HepG2 (cell line): ENCODE measurements around the gene ARHGEF12. TPM values are rescaled to one million over a fixed set of nuclear protein-coding genes. Genes with fewer than 3 reads are reported as not detected.

Experiments used
- ATAC-seq: fragments of 200-7000 bp; cut with Tn5 transposase; 3 replicates; pipeline ENCODE4 v1.9.1; 2020; ENCODE audit warnings: mild to moderate bottlenecking, moderate library complexity
- BruUV-seq: library from RNA; stranded (reverse); fragments of 400-500 nt; replicated peaks from 2 replicates; lab custom pipeline; 2021; lab: Mats Ljungman, UMichigan
- CTCF ChIA-PET: fragments of 300-600 bp; formaldehyde crosslinking; extraction: SDS; loops from one replicate; lab custom pipeline; 2021; ENCODE audit warnings: low total read pairs, inconsistent platforms, low intra/inter-chr PET ratio; lab: Yijun Ruan, JAX
- POLR2A ChIA-PET: fragments of 350-600 bp; sonication (Branson Sonifier 250); formaldehyde crosslinking; loops from one replicate; lab custom pipeline; 2020; ENCODE audit warnings: antibody characterized with exemption, inconsistent platforms; lab: Yijun Ruan, JAX
- DNase-seq: peaks from one replicate; pipeline ENCODE4 v3.0.0-alpha.2; 2015; ENCODE audit warnings: low spot score
- FAIRE-seq: peaks from 3 replicates; lab custom pipeline; 2011; peaks lifted over from hg19 to GRCh38; lab: Jason Lieb, UNC
- H2AFZ ChIP-seq: one replicate; pipeline ENCODE4 v1.6.1; 2011; ENCODE audit warnings: low read length, inconsistent platforms
- H3K27ac ChIP-seq: fragments of 300-600 bp; 3 replicates; pipeline ENCODE4 v1.8.0; 2011; ENCODE audit warnings: mixed run types, mild to moderate bottlenecking, mixed read lengths, low read length, inconsistent platforms; ENCODE audit not compliant: insufficient read depth; ENCODE audit errors: extremely low read length
- H3K27me3 ChIP-seq, 2 experiments: fragments of 200-600 bp in 1 of 2; 2 replicates in 1 of 2; 3 replicates in 1 of 2; pipeline versions ENCODE4 v1.6.0 to v1.8.0; 2011; ENCODE audit warnings: low read length in 2 of 2, mild to moderate bottlenecking in 2 of 2, moderate library complexity in 2 of 2, inconsistent platforms in 1 of 2; ENCODE audit not compliant: insufficient read depth in 2 of 2, control insufficient read depth in 1 of 2
- H3K36me3 ChIP-seq, 2 experiments: fragments of 200-600 bp in 1 of 2; replicated peaks in 1 of 2; 2 replicates in 1 of 2; 3 replicates in 1 of 2; pipeline versions ENCODE4 v1.5.1 to v1.8.0; 2011; ENCODE audit warnings: low read length in 2 of 2, inconsistent platforms in 1 of 2; ENCODE audit not compliant: insufficient read depth in 2 of 2, control insufficient read depth in 1 of 2
- H3K4me1 ChIP-seq: 2 replicates; pipeline ENCODE4 v1.5.1; 2012; ENCODE audit warnings: low read length, inconsistent platforms; ENCODE audit not compliant: insufficient read depth
- H3K4me2 ChIP-seq: 2 replicates; pipeline ENCODE4 v1.6.0; 2011; ENCODE audit warnings: low read depth, low read length, inconsistent platforms
- H3K4me3 ChIP-seq, 3 experiments: fragments of 200-600 bp in 1 of 3; sonication (generic), shearing (Covaris generic) in 1 of 3; replicated peaks in 1 of 3; 2 replicates each; pipeline ENCODE4 v1.5.1; 2011 to 2016; ENCODE audit warnings: low read length in 3 of 3, inconsistent platforms in 2 of 3, low read depth in 2 of 3, mild to moderate bottlenecking in 2 of 3, control low read depth in 1 of 3, mixed read lengths in 1 of 3; ENCODE audit not compliant: insufficient read depth in 1 of 3
- H3K79me2 ChIP-seq: one replicate; pipeline ENCODE4 v1.6.1; 2011; ENCODE audit warnings: low read length, inconsistent platforms; ENCODE audit not compliant: insufficient read depth
- H3K9ac ChIP-seq: 2 replicates; pipeline ENCODE4 v1.6.0; 2011; ENCODE audit warnings: mild to moderate bottlenecking, low read depth, low read length, inconsistent platforms; ENCODE audit not compliant: insufficient read depth
- H3K9me3 ChIP-seq: 2 replicates; pipeline ENCODE4 v1.5.1; 2012; ENCODE audit warnings: mild to moderate bottlenecking, low read length
- H4K20me1 ChIP-seq: 2 replicates; pipeline ENCODE4 v1.6.0; 2011; ENCODE audit warnings: inconsistent platforms, mild to moderate bottlenecking, low read length, moderate library complexity; ENCODE audit not compliant: insufficient read depth
- DNMT3B ChIP-seq: conservative IDR thresholded peaks from 2 replicates; pipeline ENCODE4 v1.6.1; 2016; ENCODE audit warnings: missing biosample characterization, control low read depth
- HDAC2 ChIP-seq: sonication (generic); formaldehyde crosslinking; IDR thresholded peaks from 2 replicates; pipeline ENCODE4 v1.4.0; 2020; ENCODE audit warnings: missing genetic modification reagents
- MAF1 ChIP-seq: sonication (generic); formaldehyde crosslinking; IDR thresholded peaks from 2 replicates; pipeline ENCODE4 v1.5.0; 2020; ENCODE audit warnings: missing genetic modification reagents, borderline replicate concordance
- MLLT10 ChIP-seq: sonication (generic); formaldehyde crosslinking; IDR thresholded peaks from 2 replicates; pipeline ENCODE4 v1.4.0; 2020; ENCODE audit warnings: missing genetic modification reagents
- NR2F6 ChIP-seq, 2 experiments: IDR thresholded peaks; 2 replicates each; pipeline ENCODE4 v1.6.1; 2016; ENCODE audit warnings: antibody characterized with exemption in 1 of 2, mild to moderate bottlenecking in 1 of 2
- SP140L ChIP-seq: sonication (generic); formaldehyde crosslinking; IDR thresholded peaks from 2 replicates; pipeline ENCODE4 v1.4.0; 2020; ENCODE audit warnings: missing genetic modification reagents, borderline replicate concordance
- TCF7L2 ChIP-seq: IDR thresholded peaks from 2 replicates; pipeline ENCODE4 v1.6.1; 2011; ENCODE audit warnings: mild to moderate bottlenecking, low read depth, low read length, moderate library complexity
- TOPORS ChIP-seq: sonication (generic); formaldehyde crosslinking; IDR thresholded peaks from 2 replicates; pipeline ENCODE4 v1.8.0; 2023; ENCODE audit warnings: mild to moderate bottlenecking, missing genetic modification reagents
- ZNF12 ChIP-seq: sonication (generic); formaldehyde crosslinking; IDR thresholded peaks from 2 replicates; pipeline ENCODE4 v1.5.0; 2020; ENCODE audit warnings: missing genetic modification reagents
- ZNF556 ChIP-seq: sonication (generic); formaldehyde crosslinking; IDR thresholded peaks from 2 replicates; pipeline ENCODE4 v1.4.0; 2020; ENCODE audit warnings: mild to moderate bottlenecking, missing genetic modification reagents, borderline replicate concordance
- ZNF766 ChIP-seq: sonication (generic); formaldehyde crosslinking; IDR thresholded peaks from 2 replicates; pipeline ENCODE4 v1.5.0; 2020; ENCODE audit warnings: missing genetic modification reagents, borderline replicate concordance
- ZNF83 ChIP-seq: sonication (generic); formaldehyde crosslinking; IDR thresholded peaks from 2 replicates; pipeline ENCODE4 v1.4.0; 2020; ENCODE audit warnings: missing genetic modification reagents, mild to moderate bottlenecking, borderline replicate concordance
- WGBS: methylation state at CpG from one replicate; pipeline ENCODE4 v1.1.6; 2017; ENCODE audit warnings: low lambda C conversion rate; 5-methylcytosine and 5-hydroxymethylcytosine counted together
- in situ Hi-C: cut with HindIII; loops from 2 replicates; pipeline ENCODE4 v1.10.0; 2017; ENCODE audit warnings: low pct_unique_long_range_greater_than_20kb; ENCODE audit not compliant: extremely low pct_ligation_motif_present
- intact Hi-C: fragments of 100-400 bp; cut with micrococcal nuclease; formaldehyde crosslinking; loops from one replicate; pipeline ENCODE4 v1.10.0; 2022; ENCODE audit not compliant: unreplicated experiment
- polyA plus RNA-seq, 8 experiments: library from polyadenylated mRNA; depleted of rRNA in 3 of 8; stranded (reverse) in 7 of 8; unstranded in 1 of 8; fragments of >200 nt; fragmentation: Illumina TruSeq in 4 of 8; extraction: Trizol in 4 of 8; gene quantifications; 2 replicates each; pipeline versions ENCODE4 v1.2.1 to v1.2.3, GENCODE V29; 2011 to 2016; ENCODE audit warnings: low read depth in 4 of 8, missing spikeins in 1 of 8, mixed read lengths in 1 of 8; ENCODE audit not compliant: insufficient read depth in 1 of 8
- total RNA-seq, 5 experiments: library from RNA; depleted of rRNA; stranded (reverse); fragments of >200 nt; fragmentation: Illumina TruSeq; extraction: Trizol; gene quantifications; 2 replicates each; pipeline ENCODE4 v1.2.3, GENCODE V29; 2016; ENCODE audit warnings: low read depth in 1 of 5
- TF ChIP-seq, protein P1 (sequence below): sonication (generic); formaldehyde crosslinking; IDR thresholded peaks from 2 replicates; pipeline ENCODE4 v1.4.0; 2020; ENCODE audit warnings: missing genetic modification reagents
- TF ChIP-seq, protein P2 (sequence below): sonication (generic); formaldehyde crosslinking; IDR thresholded peaks from 2 replicates; pipeline ENCODE4 v1.5.0; 2020; ENCODE audit warnings: missing genetic modification reagents, mild to moderate bottlenecking, borderline replicate concordance
- TF ChIP-seq, protein P3 (sequence below): sonication (generic); formaldehyde crosslinking; IDR thresholded peaks from 2 replicates; pipeline ENCODE4 v1.8.0; 2022; ENCODE audit warnings: low read depth, missing genetic modification reagents
- TF ChIP-seq, protein P4 (sequence below): sonication (generic); formaldehyde crosslinking; IDR thresholded peaks from 2 replicates; pipeline ENCODE4 v1.5.1; 2020; ENCODE audit warnings: missing genetic modification reagents, mild to moderate bottlenecking, borderline replicate concordance

ARHGEF12 gene
- total and polyA plus RNA-seq, 2 of the 13 experiments (the other 11 are each of a cell fraction or from before 2014, with no cell fraction given) = 17.9 to 54.4 TPM

DNA sequence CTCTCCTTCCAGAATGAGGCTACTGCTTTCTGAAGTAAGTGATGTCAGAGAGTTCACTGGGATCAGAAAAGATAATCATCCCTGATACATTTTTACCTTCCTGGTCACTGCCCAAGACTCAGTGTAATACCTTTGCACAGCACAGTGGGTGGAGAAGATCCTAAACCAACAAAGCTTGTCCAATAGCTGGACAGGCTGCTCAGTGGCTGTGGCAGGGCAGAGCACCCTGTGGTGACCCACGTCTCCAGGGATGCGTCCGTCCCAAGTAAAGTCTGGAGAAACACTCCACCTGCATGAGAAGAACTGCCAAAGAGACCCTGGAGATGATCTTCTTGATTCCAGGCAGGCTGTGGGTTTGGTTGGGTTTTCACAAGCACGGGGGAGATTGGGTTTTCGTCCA lies 42.1 kb upstream of the ARHGEF12 start (continued):
- TF ChIP-seq TOPORS (no peak), TCF7L2 (no peak), MAF1 (CRISPR knock-in tag) (no peak)
- TF ChIP-seq, protein P1, sequence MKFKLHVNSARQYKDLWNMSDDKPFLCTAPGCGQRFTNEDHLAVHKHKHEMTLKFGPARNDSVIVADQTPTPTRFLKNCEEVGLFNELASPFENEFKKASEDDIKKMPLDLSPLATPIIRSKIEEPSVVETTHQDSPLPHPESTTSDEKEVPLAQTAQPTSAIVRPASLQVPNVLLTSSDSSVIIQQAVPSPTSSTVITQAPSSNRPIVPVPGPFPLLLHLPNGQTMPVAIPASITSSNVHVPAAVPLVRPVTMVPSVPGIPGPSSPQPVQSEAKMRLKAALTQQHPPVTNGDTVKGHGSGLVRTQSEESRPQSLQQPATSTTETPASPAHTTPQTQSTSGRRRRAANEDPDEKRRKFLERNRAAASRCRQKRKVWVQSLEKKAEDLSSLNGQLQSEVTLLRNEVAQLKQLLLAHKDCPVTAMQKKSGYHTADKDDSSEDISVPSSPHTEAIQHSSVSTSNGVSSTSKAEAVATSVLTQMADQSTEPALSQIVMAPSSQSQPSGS (CRISPR knock-in tag) = no peak

DNA sequence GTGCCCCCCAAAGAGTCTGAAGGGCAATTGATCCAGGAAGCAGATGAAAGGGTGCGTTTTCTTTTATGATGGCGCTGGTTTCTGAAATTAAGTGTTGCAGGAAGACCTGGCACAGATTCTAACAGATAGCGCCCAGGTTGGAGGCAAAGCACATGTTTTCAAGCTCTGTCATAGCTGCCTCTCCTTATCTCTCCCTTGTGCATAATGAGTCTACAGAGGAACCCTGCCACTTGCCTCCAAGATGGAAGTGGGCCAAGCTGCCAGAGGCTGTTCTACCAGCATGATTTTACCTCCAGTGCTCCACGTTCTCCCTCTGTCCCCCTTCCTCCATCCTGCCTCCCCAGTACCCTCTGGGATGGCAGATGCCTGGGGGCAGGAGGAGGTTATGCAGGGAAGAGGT lies 41.1 kb upstream of the ARHGEF12 start:
- 0% methylated on average over 4 of the region's 4 CpGs for WGBS
- Histone ChIP-seq H3K4me2 (no peak overlapping the region), H4K20me1 (no peaks in the 10 kb centered on the region; the same call in 1 of the 2 replicates), H3K4me1 (peaks cover 8% of the 10 kb centered on the region), H3K27ac (no peak overlapping the region), H3K4me3 (no peak overlapping the region), H3K79me2 (no peaks in the 10 kb centered on the region), H3K27me3 (peaks cover 4 to 50% of the 10 kb centered on the region in 2 experiments; a peak in 4 of 5 replicates), H3K36me3 (no peaks in the 10 kb centered on the region), H3K9ac (no peak overlapping the region), H3K9me3 (no peaks in the 10 kb centered on the region), H2AFZ (no peak overlapping the region)
- intact Hi-C loops (no loop called here), in situ Hi-C loops (loop anchor here (5.0 kb wide), 1 partner anchor 58 kb away; no protein-coding TSS in a partner anchor)
- FAIRE-seq = no peak
- ChIA-PET CTCF (no interaction called here), POLR2A (no interaction called here)
- no peak for ATAC-seq
- no TSS peak for BruUV-seq
- no peak for TF ChIP-seq ZNF83
- no peak for TF ChIP-seq DNMT3B (CRISPR knock-in tag)
- TF ChIP-seq HDAC2 (CRISPR knock-in tag) = no peak
- TF ChIP-seq, protein P2, sequence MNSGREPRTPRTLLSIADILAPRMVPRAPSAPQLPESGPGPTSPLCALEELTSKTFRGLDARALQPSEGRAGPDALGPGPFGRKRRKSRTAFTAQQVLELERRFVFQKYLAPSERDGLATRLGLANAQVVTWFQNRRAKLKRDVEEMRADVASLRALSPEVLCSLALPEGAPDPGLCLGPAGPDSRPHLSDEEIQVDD (CRISPR knock-in tag) = no peak
- TF ChIP-seq ZNF766 = no peak
- no peak for TF ChIP-seq SP140L
- TF ChIP-seq ZNF12 (CRISPR knock-in tag) = no peak
- TF ChIP-seq, protein P3, sequence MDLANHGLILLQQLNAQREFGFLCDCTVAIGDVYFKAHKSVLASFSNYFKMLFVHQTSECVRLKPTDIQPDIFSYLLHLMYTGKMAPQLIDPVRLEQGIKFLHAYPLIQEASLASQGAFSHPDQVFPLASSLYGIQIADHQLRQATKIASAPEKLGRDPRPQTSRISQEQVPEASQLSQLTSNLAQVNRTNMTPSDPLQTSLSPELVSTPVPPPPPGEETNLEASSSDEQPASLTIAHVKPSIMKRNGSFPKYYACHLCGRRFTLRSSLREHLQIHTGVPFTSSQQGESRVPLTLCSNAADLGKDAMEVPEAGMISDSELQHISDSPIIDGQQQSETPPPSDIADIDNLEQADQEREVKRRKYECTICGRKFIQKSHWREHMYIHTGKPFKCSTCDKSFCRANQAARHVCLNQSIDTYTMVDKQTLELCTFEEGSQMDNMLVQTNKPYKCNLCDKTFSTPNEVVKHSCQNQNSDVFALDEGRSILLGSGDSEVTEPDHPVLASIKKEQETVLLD (CRISPR knock-in tag) = no peak
- no peak for TF ChIP-seq MLLT10 (CRISPR knock-in tag)
- no peak for TF ChIP-seq NR2F6 (IDR thresholded peaks at IDR 0.05)
- TF ChIP-seq NR2F6 (CRISPR knock-in tag; IDR thresholded peaks at IDR 0.05) = no peak
- TF ChIP-seq ZNF556 (CRISPR knock-in tag) = no peak
- TF ChIP-seq, protein P4, sequence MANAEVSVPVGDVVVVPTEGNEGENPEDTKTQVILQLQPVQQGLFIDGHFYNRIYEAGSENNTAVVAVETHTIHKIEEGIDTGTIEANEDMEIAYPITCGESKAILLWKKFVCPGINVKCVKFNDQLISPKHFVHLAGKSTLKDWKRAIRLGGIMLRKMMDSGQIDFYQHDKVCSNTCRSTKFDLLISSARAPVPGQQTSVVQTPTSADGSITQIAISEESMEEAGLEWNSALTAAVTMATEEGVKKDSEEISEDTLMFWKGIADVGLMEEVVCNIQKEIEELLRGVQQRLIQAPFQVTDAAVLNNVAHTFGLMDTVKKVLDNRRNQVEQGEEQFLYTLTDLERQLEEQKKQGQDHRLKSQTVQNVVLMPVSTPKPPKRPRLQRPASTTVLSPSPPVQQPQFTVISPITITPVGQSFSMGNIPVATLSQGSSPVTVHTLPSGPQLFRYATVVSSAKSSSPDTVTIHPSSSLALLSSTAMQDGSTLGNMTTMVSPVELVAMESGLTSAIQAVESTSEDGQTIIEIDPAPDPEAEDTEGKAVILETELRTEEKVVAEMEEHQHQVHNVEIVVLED (CRISPR knock-in tag) = no peak
- DNase-seq = no peak
